ENCODE results near the gene WDFY3. TPM values are rescaled to one million over a fixed set of nuclear protein-coding genes. Genes with fewer than 3 reads are reported as not detected.
A peak's percentile ranks its signal among the peaks of the same experiment; 100 is the strongest.

Gene WDFY3
- total RNA-seq, 1 donor from 2014 or later: 89.5 TPM

DNA sequence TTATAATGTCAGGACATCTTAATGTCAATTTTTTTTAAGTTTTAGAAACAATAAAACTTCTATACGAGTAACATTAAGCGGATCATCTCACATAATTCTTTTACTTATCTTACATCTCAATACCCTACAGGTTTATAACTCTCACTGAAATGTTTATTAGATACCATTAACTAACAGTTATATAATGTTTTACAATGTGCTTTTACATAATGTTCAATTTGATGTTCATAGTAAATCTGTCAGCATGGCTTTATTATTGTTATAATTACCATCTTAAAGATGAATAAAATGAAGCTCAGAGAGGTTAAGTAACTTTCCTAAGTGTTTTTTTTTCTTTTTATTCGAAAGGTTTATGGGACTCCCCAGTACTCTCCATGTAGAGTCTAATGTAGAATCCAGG lies 33.9 kb upstream of the WDFY3 start:
- Mint-ChIP-seq H3K36me3 (ENCODE audit: low read depth, unreplicated experiment) (no peaks in the 10 kb centered on the region), H3K4me1 (ENCODE audit: low read depth, unreplicated experiment) (peaks cover 3% of the 10 kb centered on the region), H3K9me3 (ENCODE audit: unreplicated experiment) (no peaks in the 10 kb centered on the region), H3K27ac (ENCODE audit: unreplicated experiment) (no peak overlapping the region), H3K4me3 (ENCODE audit: unreplicated experiment) (no peak overlapping the region), H3K27me3 (ENCODE audit: low read depth, unreplicated experiment) (no peaks in the 10 kb centered on the region)
- no peak overlapping the region for H3K27ac ChIP-seq (ENCODE audit: low read depth, low read length)
- DNase-seq (ENCODE audit: low read depth) (no peak), FAIRE-seq (no peak)
- no peaks in the 10 kb centered on the region for H3K36me3 ChIP-seq (ENCODE audit: insufficient read depth, low read length)
- no peaks in the 10 kb centered on the region for H3K79me2 ChIP-seq (ENCODE audit: insufficient read depth, low read length)
- no peak overlapping the region for H3K9ac ChIP-seq (ENCODE audit: low read length)
- H3K4me2 ChIP-seq (ENCODE audit: low read length): no peak overlapping the region
- no peak overlapping the region for H2AFZ ChIP-seq (ENCODE audit: low read depth, low read length)
- TF ChIP-seq EZH2 (IDR thresholded peaks at IDR 0.05; ENCODE audit: insufficient read depth, low read length): no peak
- TF ChIP-seq, protein P1, sequence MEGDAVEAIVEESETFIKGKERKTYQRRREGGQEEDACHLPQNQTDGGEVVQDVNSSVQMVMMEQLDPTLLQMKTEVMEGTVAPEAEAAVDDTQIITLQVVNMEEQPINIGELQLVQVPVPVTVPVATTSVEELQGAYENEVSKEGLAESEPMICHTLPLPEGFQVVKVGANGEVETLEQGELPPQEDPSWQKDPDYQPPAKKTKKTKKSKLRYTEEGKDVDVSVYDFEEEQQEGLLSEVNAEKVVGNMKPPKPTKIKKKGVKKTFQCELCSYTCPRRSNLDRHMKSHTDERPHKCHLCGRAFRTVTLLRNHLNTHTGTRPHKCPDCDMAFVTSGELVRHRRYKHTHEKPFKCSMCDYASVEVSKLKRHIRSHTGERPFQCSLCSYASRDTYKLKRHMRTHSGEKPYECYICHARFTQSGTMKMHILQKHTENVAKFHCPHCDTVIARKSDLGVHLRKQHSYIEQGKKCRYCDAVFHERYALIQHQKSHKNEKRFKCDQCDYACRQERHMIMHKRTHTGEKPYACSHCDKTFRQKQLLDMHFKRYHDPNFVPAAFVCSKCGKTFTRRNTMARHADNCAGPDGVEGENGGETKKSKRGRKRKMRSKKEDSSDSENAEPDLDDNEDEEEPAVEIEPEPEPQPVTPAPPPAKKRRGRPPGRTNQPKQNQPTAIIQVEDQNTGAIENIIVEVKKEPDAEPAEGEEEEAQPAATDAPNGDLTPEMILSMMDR (IDR thresholded peaks at IDR 0.05; ENCODE audit: insufficient read depth, low read depth, low read length): no peak
- H4K20me1 ChIP-seq (ENCODE audit: insufficient read depth, low read length): no peaks in the 10 kb centered on the region
- no peaks in the 10 kb centered on the region for H3K9me3 ChIP-seq (ENCODE audit: insufficient read depth, low read depth, low read length)
- no peaks in the 10 kb centered on the region for H3K4me1 ChIP-seq (ENCODE audit: insufficient read depth, low read length)
- H3K27me3 ChIP-seq (ENCODE audit: insufficient read depth, low read length): no peaks in the 10 kb centered on the region
- no peak overlapping the region for H3K4me3 ChIP-seq (ENCODE audit: insufficient read depth, low read depth, low read length)

DNA sequence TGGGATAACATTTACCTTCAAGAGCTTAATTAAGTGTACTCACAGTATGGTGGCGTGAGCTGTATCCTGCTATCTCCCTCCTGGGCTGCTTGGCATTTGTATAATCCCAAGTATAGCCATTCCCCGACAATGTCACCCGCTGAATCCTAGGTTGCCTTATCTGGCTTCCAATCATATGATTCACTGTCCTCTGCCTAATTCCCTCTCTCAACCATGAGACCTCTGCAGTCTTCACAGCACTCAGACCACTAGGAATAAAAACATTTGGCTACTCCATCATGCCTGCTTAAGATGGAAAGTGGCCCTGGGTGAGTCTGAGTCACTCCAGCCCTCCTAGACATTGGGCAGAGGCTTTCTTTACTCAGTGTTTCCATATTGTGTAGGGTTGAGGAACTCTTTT lies 28.9 kb upstream of the WDFY3 start:
- peaks cover 2% of the 10 kb centered on the region for H3K9me3 Mint-ChIP-seq (ENCODE audit: unreplicated experiment)
- no peak overlapping the region for H3K27ac Mint-ChIP-seq (ENCODE audit: unreplicated experiment)
- peaks cover 6% of the 10 kb centered on the region for H3K4me1 Mint-ChIP-seq (ENCODE audit: low read depth, unreplicated experiment)
- Histone ChIP-seq H3K4me3 (ENCODE audit: insufficient read depth, low read depth, low read length) (no peak overlapping the region), H3K4me1 (ENCODE audit: insufficient read depth, low read length) (no peaks in the 10 kb centered on the region), H3K79me2 (ENCODE audit: insufficient read depth, low read length) (no peaks in the 10 kb centered on the region), H3K4me2 (ENCODE audit: low read length) (peak overlapping the region; percentile 11), H3K27ac (ENCODE audit: low read depth, low read length) (no peak overlapping the region), H4K20me1 (ENCODE audit: insufficient read depth, low read length) (no peaks in the 10 kb centered on the region), H3K9ac (ENCODE audit: low read length) (no peak overlapping the region), H3K27me3 (ENCODE audit: insufficient read depth, low read length) (no peaks in the 10 kb centered on the region), H2AFZ (ENCODE audit: low read depth, low read length) (no peak overlapping the region), H3K9me3 (ENCODE audit: insufficient read depth, low read depth, low read length) (no peaks in the 10 kb centered on the region), H3K36me3 (ENCODE audit: insufficient read depth, low read length) (no peaks in the 10 kb centered on the region)
- H3K27me3 Mint-ChIP-seq (ENCODE audit: low read depth, unreplicated experiment): no peaks in the 10 kb centered on the region
- DNase-seq (ENCODE audit: low read depth): peak; percentile 45
- H3K4me3 Mint-ChIP-seq (ENCODE audit: unreplicated experiment): no peak overlapping the region
- H3K36me3 Mint-ChIP-seq (ENCODE audit: low read depth, unreplicated experiment): no peaks in the 10 kb centered on the region
- peak; percentile 41 for FAIRE-seq
- no peak for TF ChIP-seq EZH2 (IDR thresholded peaks at IDR 0.05; ENCODE audit: insufficient read depth, low read length)
- TF ChIP-seq, protein P1 (IDR thresholded peaks at IDR 0.05; ENCODE audit: insufficient read depth, low read depth, low read length): no peak

DNA sequence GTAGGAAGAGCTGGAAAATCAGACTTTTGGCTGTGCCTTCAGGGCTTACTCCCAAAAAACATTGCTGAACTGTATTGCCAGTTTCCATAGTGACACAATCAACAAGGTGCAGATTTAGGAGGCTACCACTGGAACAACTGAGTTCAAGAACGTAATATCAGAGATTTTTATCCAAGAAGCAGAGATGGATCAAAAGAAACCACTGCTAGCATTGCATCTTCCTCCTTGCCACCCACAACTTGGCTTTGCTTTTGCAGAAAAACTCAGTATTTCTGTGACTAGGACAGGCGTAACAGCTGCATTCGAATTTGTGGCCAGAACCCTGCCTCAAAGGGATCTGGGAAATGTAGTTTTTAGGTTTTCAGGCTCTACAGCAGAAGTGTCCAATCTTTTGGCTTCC lies 27.8 kb upstream of the WDFY3 start:
- H3K27ac ChIP-seq (ENCODE audit: low read depth, low read length): no peak overlapping the region

More for the DNA sequence above, 27.8 kb upstream of the WDFY3 start:
- no peaks in the 10 kb centered on the region for H4K20me1 ChIP-seq (ENCODE audit: insufficient read depth, low read length)
- H3K4me2 ChIP-seq (ENCODE audit: low read length): no peak overlapping the region
- no peak overlapping the region for H3K27ac Mint-ChIP-seq (ENCODE audit: unreplicated experiment)
- FAIRE-seq (no peak), DNase-seq (ENCODE audit: low read depth) (no peak)
- no peak overlapping the region for H3K4me3 ChIP-seq (ENCODE audit: insufficient read depth, low read depth, low read length)
- H3K4me1 Mint-ChIP-seq (ENCODE audit: low read depth, unreplicated experiment): peaks cover 6% of the 10 kb centered on the region
- H3K9me3 Mint-ChIP-seq (ENCODE audit: unreplicated experiment): peaks cover 6% of the 10 kb centered on the region
- no peaks in the 10 kb centered on the region for H3K27me3 Mint-ChIP-seq (ENCODE audit: low read depth, unreplicated experiment)
- no peak overlapping the region for H2AFZ ChIP-seq (ENCODE audit: low read depth, low read length)
- H3K9ac ChIP-seq (ENCODE audit: low read length): no peak overlapping the region
- H3K79me2 ChIP-seq (ENCODE audit: insufficient read depth, low read length): no peaks in the 10 kb centered on the region
- H3K27me3 ChIP-seq (ENCODE audit: insufficient read depth, low read length): no peaks in the 10 kb centered on the region
- H3K36me3 ChIP-seq (ENCODE audit: insufficient read depth, low read length): no peaks in the 10 kb centered on the region
- no peaks in the 10 kb centered on the region for H3K36me3 Mint-ChIP-seq (ENCODE audit: low read depth, unreplicated experiment)
- H3K4me1 ChIP-seq (ENCODE audit: insufficient read depth, low read length): no peaks in the 10 kb centered on the region
- no peaks in the 10 kb centered on the region for H3K9me3 ChIP-seq (ENCODE audit: insufficient read depth, low read depth, low read length)
- H3K4me3 Mint-ChIP-seq (ENCODE audit: unreplicated experiment): no peak overlapping the region
- TF ChIP-seq EZH2 (IDR thresholded peaks at IDR 0.05; ENCODE audit: insufficient read depth, low read length): no peak
- TF ChIP-seq, protein P1 (IDR thresholded peaks at IDR 0.05; ENCODE audit: insufficient read depth, low read depth, low read length): no peak
